NCI-H2171 (cell line): ENCODE data around the gene TRPT1.

Experiments
- DNase-seq: peaks from one replicate; lab custom pipeline; 2025; lab: John Stamatoyannopoulos, UW

The TRPT1 gene

GRCh38 chr11:64178203-64178602 lies 47.8 kb downstream of the TRPT1 start:
- no peak for DNase-seq

GRCh38 chr11:64176751-64177150 lies 49.2 kb downstream of the TRPT1 start:
- DNase-seq: no peak
